Activated T-cell treated with anti-CD3 and anti-CD28 coated beads, Interleukin-2, amount 50 U/mL, for 24 hours (primary cell): ENCODE measurements around the gene SPACA7.

Source experiments
- DNase-seq: peaks from one replicate; pipeline ENCODE4 v3.0.0-alpha.2; 2020
- H3K27ac Mint-ChIP-seq: 2 replicates; pipeline ENCODE4 v1.8.0; 2020; ENCODE audit warnings: mild to moderate bottlenecking, mixed read lengths
- H3K27me3 Mint-ChIP-seq: 2 replicates; pipeline ENCODE4 v1.8.0; 2020; ENCODE audit warnings: mixed read lengths
- H3K36me3 Mint-ChIP-seq: 2 replicates; pipeline ENCODE4 v1.8.0; 2020; ENCODE audit warnings: low read depth, mixed read lengths
- H3K4me1 Mint-ChIP-seq: 2 replicates; pipeline ENCODE4 v1.8.0; 2020; ENCODE audit warnings: low read depth, mixed read lengths
- H3K4me3 Mint-ChIP-seq: 2 replicates; pipeline ENCODE4 v1.8.0; 2020; ENCODE audit warnings: mild to moderate bottlenecking, moderate library complexity, mixed read lengths
- H3K9me3 Mint-ChIP-seq: 2 replicates; pipeline ENCODE4 v1.8.0; 2020; ENCODE audit warnings: mixed read lengths

The SPACA7 gene

GRCh38 chr13:112452380-112453206 is 76.4 kb downstream of the SPACA7 start:
- H3K4me3 Mint-ChIP-seq = no peak overlapping the region

GRCh38 chr13:112453207-112453829 is 77.2 kb downstream of the SPACA7 start:
- H3K27ac Mint-ChIP-seq = no peak overlapping the region
- H3K27me3 Mint-ChIP-seq = peaks cover 7% of the 10 kb centered on the region
- H3K36me3 Mint-ChIP-seq = no peaks in the 10 kb centered on the region
- DNase-seq = no peak
- H3K4me3 Mint-ChIP-seq = no peak overlapping the region
- H3K4me1 Mint-ChIP-seq = no peaks in the 10 kb centered on the region
- H3K9me3 Mint-ChIP-seq = no peaks in the 10 kb centered on the region

More at GRCh38 chr13:112452380-112453206, 76.4 kb downstream of the SPACA7 start:
- H3K27ac Mint-ChIP-seq = no peak overlapping the region
- no peaks in the 10 kb centered on the region for H3K4me1 Mint-ChIP-seq
- DNase-seq = no peak
- no peaks in the 10 kb centered on the region for H3K36me3 Mint-ChIP-seq
- H3K9me3 Mint-ChIP-seq = no peaks in the 10 kb centered on the region
- H3K27me3 Mint-ChIP-seq = peaks cover 3% of the 10 kb centered on the region

- H3K36me3 Mint-ChIP-seq = no peaks in the 10 kb centered on the region
- H3K9me3 Mint-ChIP-seq = no peaks in the 10 kb centered on the region
- H3K4me1 Mint-ChIP-seq = no peaks in the 10 kb centered on the region
- peaks cover 15% of the 10 kb centered on the region for H3K27me3 Mint-ChIP-seq
- no peak overlapping the region for H3K27ac Mint-ChIP-seq
- no peak overlapping the region for H3K4me3 Mint-ChIP-seq
- no peak for DNase-seq
These were observed 77.9 kb downstream of the SPACA7 start for GRCh38 chr13:112453874-112454647.

- H3K4me3 Mint-ChIP-seq = no peak overlapping the region
- H3K4me1 Mint-ChIP-seq = no peaks in the 10 kb centered on the region
- H3K27ac Mint-ChIP-seq = no peak overlapping the region
- DNase-seq = peak; percentile 16
- peaks cover 22% of the 10 kb centered on the region for H3K27me3 Mint-ChIP-seq
- peaks cover 4% of the 10 kb centered on the region for H3K9me3 Mint-ChIP-seq
- no peaks in the 10 kb centered on the region for H3K36me3 Mint-ChIP-seq
These were observed 78.6 kb downstream of the SPACA7 start for GRCh38 chr13:112454648-112455334.

GRCh38 chr13:112455476-112456059 is 79.4 kb downstream of the SPACA7 start:
- peaks cover 6% of the 10 kb centered on the region for H3K9me3 Mint-ChIP-seq
- peaks cover 28% of the 10 kb centered on the region for H3K27me3 Mint-ChIP-seq

GRCh38 chr13:112456138-112457056 is 80.2 kb downstream of the SPACA7 start:
- peaks cover 2% of the 10 kb centered on the region for H3K4me1 Mint-ChIP-seq
- no peaks in the 10 kb centered on the region for H3K36me3 Mint-ChIP-seq
- peak; percentile 20 for DNase-seq
- H3K9me3 Mint-ChIP-seq = peaks cover 6% of the 10 kb centered on the region
- no peak overlapping the region for H3K4me3 Mint-ChIP-seq
- peaks cover 30% of the 10 kb centered on the region for H3K27me3 Mint-ChIP-seq
- H3K27ac Mint-ChIP-seq = no peak overlapping the region

More at GRCh38 chr13:112455476-112456059, 79.4 kb downstream of the SPACA7 start:
- no peak overlapping the region for H3K27ac Mint-ChIP-seq
- peak; percentile 12 for DNase-seq
- no peaks in the 10 kb centered on the region for H3K4me1 Mint-ChIP-seq
- no peak overlapping the region for H3K4me3 Mint-ChIP-seq
- no peaks in the 10 kb centered on the region for H3K36me3 Mint-ChIP-seq

- H3K27me3 Mint-ChIP-seq = peaks cover 33% of the 10 kb centered on the region
- H3K4me3 Mint-ChIP-seq = no peak overlapping the region
- H3K4me1 Mint-ChIP-seq = peaks cover 2% of the 10 kb centered on the region
- DNase-seq = no peak
- no peak overlapping the region for H3K27ac Mint-ChIP-seq
- peaks cover 8% of the 10 kb centered on the region for H3K9me3 Mint-ChIP-seq
- no peaks in the 10 kb centered on the region for H3K36me3 Mint-ChIP-seq
These were observed 80.9 kb downstream of the SPACA7 start for GRCh38 chr13:112457081-112457480.

GRCh38 chr13:112457485-112457884 is 81.3 kb downstream of the SPACA7 start:
- Mint-ChIP-seq H3K27ac (no peak overlapping the region), H3K4me1 (peaks cover 2% of the 10 kb centered on the region), H3K36me3 (no peaks in the 10 kb centered on the region), H3K27me3 (peaks cover 37% of the 10 kb centered on the region), H3K9me3 (peaks cover 12% of the 10 kb centered on the region), H3K4me3 (no peak overlapping the region)
- peak; percentile 20 for DNase-seq

GRCh38 chr13:112462408-112462807 is 86.3 kb downstream of the SPACA7 start:
- H3K4me1 Mint-ChIP-seq = peaks cover 2% of the 10 kb centered on the region
- H3K27ac Mint-ChIP-seq = no peak overlapping the region
- no peak overlapping the region for H3K4me3 Mint-ChIP-seq
- peaks cover 36% of the 10 kb centered on the region for H3K27me3 Mint-ChIP-seq
- H3K36me3 Mint-ChIP-seq = no peaks in the 10 kb centered on the region
- H3K9me3 Mint-ChIP-seq = peaks cover 14% of the 10 kb centered on the region
- no peak for DNase-seq

GRCh38 chr13:112464720-112465119 is 88.6 kb downstream of the SPACA7 start:
- peaks cover 11% of the 10 kb centered on the region for H3K9me3 Mint-ChIP-seq
- H3K36me3 Mint-ChIP-seq = no peaks in the 10 kb centered on the region
- peaks cover 18% of the 10 kb centered on the region for H3K27me3 Mint-ChIP-seq
- no peak for DNase-seq
- no peak overlapping the region for H3K27ac Mint-ChIP-seq
- H3K4me3 Mint-ChIP-seq = no peak overlapping the region
- H3K4me1 Mint-ChIP-seq = peaks cover 2% of the 10 kb centered on the region

- Mint-ChIP-seq H3K4me1 (peaks cover 2% of the 10 kb centered on the region), H3K9me3 (peaks cover 8% of the 10 kb centered on the region)
These were observed 89.3 kb downstream of the SPACA7 start for GRCh38 chr13:112465251-112466131.

More at GRCh38 chr13:112465251-112466131, 89.3 kb downstream of the SPACA7 start:
- Mint-ChIP-seq H3K27me3 (peaks cover 11% of the 10 kb centered on the region), H3K4me3 (no peak overlapping the region), H3K27ac (no peak overlapping the region), H3K36me3 (no peaks in the 10 kb centered on the region)
- no peak for DNase-seq
